ENCODE results near the gene SIRT5.

- TF ChIP-seq POLR2AphosphoS5 (IDR thresholded peaks at IDR 0.05; ENCODE audit: low read depth, low read length) (no peak), TAF1 (IDR thresholded peaks at IDR 0.05; ENCODE audit: borderline replicate concordance, insufficient read depth, low read length) (no peak), SIN3A (IDR thresholded peaks at IDR 0.05; ENCODE audit: borderline replicate concordance, insufficient read depth, low read length) (no peak), FOXP2 (optimal IDR thresholded peaks at IDR 0.05; ENCODE audit: borderline replicate concordance, extremely low read depth, extremely low read length, insufficient read depth) (no peak)
- TF ChIP-seq, protein P1, sequence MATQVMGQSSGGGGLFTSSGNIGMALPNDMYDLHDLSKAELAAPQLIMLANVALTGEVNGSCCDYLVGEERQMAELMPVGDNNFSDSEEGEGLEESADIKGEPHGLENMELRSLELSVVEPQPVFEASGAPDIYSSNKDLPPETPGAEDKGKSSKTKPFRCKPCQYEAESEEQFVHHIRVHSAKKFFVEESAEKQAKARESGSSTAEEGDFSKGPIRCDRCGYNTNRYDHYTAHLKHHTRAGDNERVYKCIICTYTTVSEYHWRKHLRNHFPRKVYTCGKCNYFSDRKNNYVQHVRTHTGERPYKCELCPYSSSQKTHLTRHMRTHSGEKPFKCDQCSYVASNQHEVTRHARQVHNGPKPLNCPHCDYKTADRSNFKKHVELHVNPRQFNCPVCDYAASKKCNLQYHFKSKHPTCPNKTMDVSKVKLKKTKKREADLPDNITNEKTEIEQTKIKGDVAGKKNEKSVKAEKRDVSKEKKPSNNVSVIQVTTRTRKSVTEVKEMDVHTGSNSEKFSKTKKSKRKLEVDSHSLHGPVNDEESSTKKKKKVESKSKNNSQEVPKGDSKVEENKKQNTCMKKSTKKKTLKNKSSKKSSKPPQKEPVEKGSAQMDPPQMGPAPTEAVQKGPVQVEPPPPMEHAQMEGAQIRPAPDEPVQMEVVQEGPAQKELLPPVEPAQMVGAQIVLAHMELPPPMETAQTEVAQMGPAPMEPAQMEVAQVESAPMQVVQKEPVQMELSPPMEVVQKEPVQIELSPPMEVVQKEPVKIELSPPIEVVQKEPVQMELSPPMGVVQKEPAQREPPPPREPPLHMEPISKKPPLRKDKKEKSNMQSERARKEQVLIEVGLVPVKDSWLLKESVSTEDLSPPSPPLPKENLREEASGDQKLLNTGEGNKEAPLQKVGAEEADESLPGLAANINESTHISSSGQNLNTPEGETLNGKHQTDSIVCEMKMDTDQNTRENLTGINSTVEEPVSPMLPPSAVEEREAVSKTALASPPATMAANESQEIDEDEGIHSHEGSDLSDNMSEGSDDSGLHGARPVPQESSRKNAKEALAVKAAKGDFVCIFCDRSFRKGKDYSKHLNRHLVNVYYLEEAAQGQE (IDR thresholded peaks at IDR 0.05; ENCODE audit: insufficient read depth in 1 of 2, low read depth in 2 of 2, low read length in 2 of 2): no peak
These were observed 15.7 kb upstream of the SIRT5 start for GRCh38 chr6:13558718-13559117.
